Osteocyte (in vitro differentiated cells): ENCODE results near the gene MBNL1. TPM values are rescaled to one million over a fixed set of nuclear protein-coding genes. Genes with fewer than 3 reads are reported as not detected.

ENCODE experiments used
- DNase-seq: peaks from one replicate; pipeline ENCODE4 v3.0.0; 2021; ENCODE audit warnings: mixed read lengths; ENCODE audit not compliant: unreplicated experiment; ENCODE audit errors: extremely low spot score
- H3K27ac Mint-ChIP-seq: one replicate; pipeline ENCODE4 v1.8.0; 2021; ENCODE audit warnings: mild to moderate bottlenecking, mixed read lengths; ENCODE audit not compliant: unreplicated experiment
- H3K27me3 Mint-ChIP-seq: one replicate; pipeline ENCODE4 v1.8.0; 2021; ENCODE audit warnings: mixed read lengths; ENCODE audit not compliant: unreplicated experiment
- H3K36me3 Mint-ChIP-seq: one replicate; pipeline ENCODE4 v1.8.0; 2021; ENCODE audit warnings: mixed read lengths; ENCODE audit not compliant: unreplicated experiment
- H3K4me1 Mint-ChIP-seq: one replicate; pipeline ENCODE4 v1.8.0; 2021; ENCODE audit warnings: mixed read lengths; ENCODE audit not compliant: unreplicated experiment
- H3K4me3 Mint-ChIP-seq: one replicate; pipeline ENCODE4 v1.8.0; 2021; ENCODE audit warnings: mild to moderate bottlenecking, moderate library complexity, mixed read lengths; ENCODE audit not compliant: unreplicated experiment
- H3K9me3 Mint-ChIP-seq: one replicate; pipeline ENCODE4 v1.8.0; 2021; ENCODE audit warnings: mixed read lengths; ENCODE audit not compliant: unreplicated experiment
- CTCF ChIP-seq: fragments of 200-600 bp; sonication (generic); IDR thresholded peaks from 2 replicates; pipeline ENCODE4 v1.5.0; 2021; ENCODE audit warnings: antibody characterized with exemption, mild to moderate bottlenecking, moderate library complexity
- total RNA-seq: library from RNA; stranded (reverse); gene quantifications from 2 replicates; pipeline ENCODE4 v1.2.1, GENCODE V29; 2021

The MBNL1 gene
- total RNA-seq, 1 donor from 2014 or later, result 166 TPM

- Mint-ChIP-seq H3K36me3 (peaks cover 2% of the 10 kb centered on the region), H3K9me3 (no peaks in the 10 kb centered on the region), H3K27ac (no peak overlapping the region), H3K4me1 (peaks cover 70% of the 10 kb centered on the region), H3K4me3 (no peak overlapping the region), H3K27me3 (no peaks in the 10 kb centered on the region)
- DNase-seq, result no peak
- no peak for TF ChIP-seq CTCF
Measured at GRCh38 chr3:152280539-152280938, 11.8 kb downstream of the MBNL1 start.

GRCh38 chr3:152281133-152281713, 12.5 kb downstream of the MBNL1 start:
- Mint-ChIP-seq H3K36me3 (peaks cover 2% of the 10 kb centered on the region), H3K9me3 (no peaks in the 10 kb centered on the region), H3K27ac (peak overlapping the region; percentile 8), H3K27me3 (no peaks in the 10 kb centered on the region), H3K4me3 (no peak overlapping the region), H3K4me1 (peaks cover 69% of the 10 kb centered on the region)
- DNase-seq, result no peak
- TF ChIP-seq CTCF, result no peak

- TF ChIP-seq CTCF, result no peak
- Mint-ChIP-seq H3K4me3 (no peak overlapping the region), H3K9me3 (no peaks in the 10 kb centered on the region), H3K36me3 (peaks cover 2% of the 10 kb centered on the region), H3K27ac (peak overlapping the region; percentile 50), H3K27me3 (no peaks in the 10 kb centered on the region), H3K4me1 (peaks cover 63% of the 10 kb centered on the region)
- no peak for DNase-seq
Measured at GRCh38 chr3:152282813-152283212, 14.1 kb downstream of the MBNL1 start.

GRCh38 chr3:152283492-152284381, 15.0 kb downstream of the MBNL1 start:
- Mint-ChIP-seq H3K27ac (peak overlapping the region; percentile 48), H3K9me3 (no peaks in the 10 kb centered on the region), H3K27me3 (no peaks in the 10 kb centered on the region), H3K36me3 (peaks cover 2% of the 10 kb centered on the region), H3K4me1 (peaks cover 68% of the 10 kb centered on the region), H3K4me3 (no peak overlapping the region)
- DNase-seq, result no peak
- no peak for TF ChIP-seq CTCF

- H3K4me1 Mint-ChIP-seq, result peaks cover 70% of the 10 kb centered on the region
- TF ChIP-seq CTCF, result no peak
- DNase-seq, result no peak
- peak overlapping the region; percentile 10 for H3K27ac Mint-ChIP-seq
- no peaks in the 10 kb centered on the region for H3K9me3 Mint-ChIP-seq
- peaks cover 2% of the 10 kb centered on the region for H3K36me3 Mint-ChIP-seq
- no peaks in the 10 kb centered on the region for H3K27me3 Mint-ChIP-seq
- no peak overlapping the region for H3K4me3 Mint-ChIP-seq
Measured at GRCh38 chr3:152284906-152285305, 16.2 kb downstream of the MBNL1 start.
